Activated CD8-positive, alpha-beta T cell treated with anti-CD3 and anti-CD28 coated beads for 36 hours (primary cell): Measurements from ENCODE around the gene RO60. TPM values are rescaled to one million over a fixed set of nuclear protein-coding genes. Genes with fewer than 3 reads are reported as not detected.
A peak's percentile ranks its signal among the peaks of the same experiment; 100 is the strongest.

Experiments used
- ATAC-seq: fragments of 200-7000 bp; cut with Tn5 transposase; one replicate; pipeline ENCODE4 v1.10.0; 2021; ENCODE audit warnings: mild to moderate bottlenecking, moderate library complexity
- CTCF ChIA-PET: fragments of 350-600 bp; sonication (Branson Sonifier 250); formaldehyde crosslinking; loops from one replicate; lab custom pipeline; 2021; ENCODE audit warnings: antibody characterized with exemption; lab: Charles Lee
- POLR2A ChIA-PET: fragments of 350-600 bp; sonication (Branson Sonifier 250); formaldehyde crosslinking; loops from one replicate; lab custom pipeline; 2021; ENCODE audit warnings: antibody characterized with exemption; lab: Charles Lee
- DNase-seq: peaks from one replicate; pipeline ENCODE4 v3.0.0-alpha.2; 2020
- H3K27ac Mint-ChIP-seq: one replicate; pipeline ENCODE4 v1.8.0; 2021; ENCODE audit warnings: mild to moderate bottlenecking, mixed read lengths
- H3K27me3 Mint-ChIP-seq: one replicate; pipeline ENCODE4 v1.8.0; 2021; ENCODE audit warnings: mixed read lengths
- H3K36me3 Mint-ChIP-seq: one replicate; pipeline ENCODE4 v1.8.0; 2021; ENCODE audit warnings: low read depth, mixed read lengths
- H3K4me1 Mint-ChIP-seq: one replicate; pipeline ENCODE4 v1.8.0; 2021; ENCODE audit warnings: low read depth, mixed read lengths
- H3K4me3 Mint-ChIP-seq: one replicate; pipeline ENCODE4 v1.8.0; 2021; ENCODE audit warnings: mild to moderate bottlenecking, moderate library complexity, mixed read lengths
- H3K9me3 Mint-ChIP-seq: one replicate; pipeline ENCODE4 v1.8.0; 2021; ENCODE audit warnings: mixed read lengths
- CTCF ChIP-seq: fragments of 200-600 bp; IDR thresholded peaks from one replicate; pipeline ENCODE4 v1.8.0; 2022; ENCODE audit warnings: antibody characterized with exemption, mild to moderate bottlenecking
- intact Hi-C: fragments of 100-400 bp; cut with micrococcal nuclease; formaldehyde crosslinking; loops from one replicate; pipeline ENCODE4 v1.10.0; 2022
- total RNA-seq, 2 experiments: library from RNA; stranded (reverse); gene quantifications; one replicate each; pipeline ENCODE4 v1.2.3, GENCODE V29; 2021

The RO60 gene
- total RNA-seq, 2 experiments from 2014 or later = 56.2 to 63.4 TPM

DNA sequence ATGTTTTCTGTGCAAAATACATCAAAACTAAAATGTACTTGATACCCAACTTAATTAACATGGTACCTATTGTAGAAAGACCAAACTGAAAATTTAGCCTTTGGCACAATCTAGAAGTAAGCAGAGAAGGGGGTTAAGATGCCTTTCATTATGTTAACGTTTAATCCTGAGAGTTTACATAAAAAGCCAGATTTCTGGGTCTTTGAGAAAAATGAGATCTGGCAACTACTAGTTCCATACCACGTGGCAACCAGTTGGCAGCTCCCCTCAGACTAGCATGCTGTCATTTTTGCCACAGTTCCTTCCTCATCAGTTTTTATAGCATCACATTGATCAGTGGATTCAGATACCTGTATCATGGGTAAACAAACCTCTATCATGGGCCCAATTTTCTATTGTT, 1.5 kb downstream of the RO60 start:
- H3K9me3 Mint-ChIP-seq = no peaks in the 10 kb centered on the region
- peaks cover 56% of the 10 kb centered on the region for H3K4me1 Mint-ChIP-seq
- TF ChIP-seq CTCF = no peak
- peak overlapping the region; percentile 94 for H3K4me3 Mint-ChIP-seq
- H3K27ac Mint-ChIP-seq = peak overlapping the region; percentile 82
- H3K36me3 Mint-ChIP-seq = peaks cover 36% of the 10 kb centered on the region
- CTCF ChIA-PET = interaction anchor here (0.9 to 1.0 kb wide), 2 partner anchors 62 to 70 kb away, joined by 3 read pairs; no protein-coding TSS in a partner anchor
- no peaks in the 10 kb centered on the region for H3K27me3 Mint-ChIP-seq
- DNase-seq (peak; percentile 32), ATAC-seq (no peak)
- intact Hi-C loops = no loop called here
- POLR2A ChIA-PET = interaction anchor here (1.0 to 1.2 kb wide), 3 partner anchors 10 to 61 kb away, joined by 3 read pairs; partner anchors contain the start of gene CDC73

- peak overlapping the region; percentile 60 for H3K27ac Mint-ChIP-seq
Measured at GRCh38 chr1:193062698-193063463, 3.5 kb downstream of the RO60 start.

DNA sequence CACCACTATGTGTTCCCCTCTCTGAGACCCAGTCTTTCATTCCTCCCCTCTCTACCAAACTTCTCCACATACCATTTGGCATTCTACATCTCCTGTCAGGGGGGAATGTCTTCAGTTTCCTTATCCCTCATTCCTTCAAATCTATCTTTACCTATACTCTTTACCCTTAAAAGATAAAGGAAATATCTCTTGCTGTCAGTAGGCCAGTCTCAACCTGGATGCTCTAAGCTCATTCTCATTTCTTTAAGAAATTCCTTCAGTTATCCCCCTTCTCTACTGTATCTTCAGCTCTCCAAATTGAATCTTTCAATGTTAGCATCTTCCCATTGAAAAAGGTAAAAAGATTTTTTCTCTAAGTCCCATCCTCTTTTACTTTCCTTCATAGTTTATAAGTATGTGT, 6.5 kb downstream of the RO60 start:
- ChIA-PET POLR2A (no interaction called here), CTCF (no interaction called here)
- H3K4me3 Mint-ChIP-seq = no peak overlapping the region
- peaks cover 66% of the 10 kb centered on the region for H3K4me1 Mint-ChIP-seq
- ATAC-seq (no peak), DNase-seq (no peak)
- H3K9me3 Mint-ChIP-seq = no peaks in the 10 kb centered on the region
- no peak for TF ChIP-seq CTCF
- H3K36me3 Mint-ChIP-seq = peaks cover 27% of the 10 kb centered on the region
- H3K27ac Mint-ChIP-seq = peak overlapping the region; percentile 9
- no peaks in the 10 kb centered on the region for H3K27me3 Mint-ChIP-seq
- intact Hi-C loops = no loop called here

More at GRCh38 chr1:193062698-193063463, 3.5 kb downstream of the RO60 start:
- ATAC-seq (no peak), DNase-seq (no peak)
- CTCF ChIA-PET = no interaction called here
- H3K36me3 Mint-ChIP-seq = peaks cover 23% of the 10 kb centered on the region
- no peak for TF ChIP-seq CTCF
- peaks cover 56% of the 10 kb centered on the region for H3K4me1 Mint-ChIP-seq
- intact Hi-C loops = no loop called here
- H3K27me3 Mint-ChIP-seq = no peaks in the 10 kb centered on the region
- POLR2A ChIA-PET = no interaction called here
- no peaks in the 10 kb centered on the region for H3K9me3 Mint-ChIP-seq
- no peak overlapping the region for H3K4me3 Mint-ChIP-seq

DNA sequence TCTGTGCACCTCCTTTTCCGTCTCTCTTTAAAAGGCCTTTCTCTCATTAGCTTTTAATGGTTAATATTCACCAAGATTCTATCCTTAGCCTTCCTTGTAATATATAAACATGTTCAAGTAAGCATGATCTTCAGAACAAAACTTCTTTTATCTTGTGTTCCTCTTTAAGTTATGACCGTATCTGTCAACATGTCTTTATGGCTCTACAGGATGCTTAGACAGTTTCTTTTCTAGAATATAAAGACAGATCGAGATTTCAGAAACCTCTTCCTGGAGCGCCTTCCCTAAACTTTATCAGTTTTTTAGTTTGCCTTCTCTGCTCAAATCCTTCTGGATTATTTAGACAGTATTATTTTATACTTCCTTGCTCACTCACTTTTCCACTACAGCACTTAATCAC, 7.2 kb downstream of the RO60 start:
- CTCF ChIA-PET = no interaction called here
- no peak for ATAC-seq
- H3K4me3 Mint-ChIP-seq = no peak overlapping the region
- no peak for DNase-seq
- peak overlapping the region; percentile 47 for H3K27ac Mint-ChIP-seq
- H3K4me1 Mint-ChIP-seq = peaks cover 65% of the 10 kb centered on the region
- H3K9me3 Mint-ChIP-seq = no peaks in the 10 kb centered on the region
- no peaks in the 10 kb centered on the region for H3K27me3 Mint-ChIP-seq
- TF ChIP-seq CTCF = no peak
- intact Hi-C loops = no loop called here
- POLR2A ChIA-PET = no interaction called here
- peaks cover 24% of the 10 kb centered on the region for H3K36me3 Mint-ChIP-seq

GRCh38 chr1:193068013-193068412, 8.6 kb downstream of the RO60 start:
- DNase-seq = no peak
- CTCF ChIA-PET = no interaction called here
- ATAC-seq = no peak
- Mint-ChIP-seq H3K36me3 (peaks cover 20% of the 10 kb centered on the region), H3K27ac (peak overlapping the region; percentile 76), H3K9me3 (no peaks in the 10 kb centered on the region), H3K4me1 (peaks cover 59% of the 10 kb centered on the region), H3K4me3 (no peak overlapping the region), H3K27me3 (no peaks in the 10 kb centered on the region)
- intact Hi-C loops = no loop called here
- POLR2A ChIA-PET = no interaction called here
- no peak for TF ChIP-seq CTCF
